ENCODE data around the gene BAG5.

Gene BAG5

GRCh38 chr14:103563844-103564505, 1.5 kb upstream of the BAG5 start:
- peak; percentile 16 for DNase-seq (ENCODE audit: low spot score)

- no peak for DNase-seq (ENCODE audit: low spot score)
Observed at GRCh38 chr14:103563226-103563620, 766 bp upstream of the BAG5 start.

- no peak for DNase-seq (ENCODE audit: low spot score)
Observed at GRCh38 chr14:103562179-103562428, 353 bp downstream of the BAG5 start.

GRCh38 chr14:103561381-103562178, 877 bp downstream of the BAG5 start:
- peak; percentile 34 for DNase-seq (ENCODE audit: low spot score)

- no peak for DNase-seq (ENCODE audit: low spot score)
Observed at GRCh38 chr14:103560691-103561090, 1.8 kb downstream of the BAG5 start.

GRCh38 chr14:103559766-103560165, 2.7 kb downstream of the BAG5 start:
- DNase-seq (ENCODE audit: low spot score): no peak

- DNase-seq (ENCODE audit: low spot score): no peak
Observed at GRCh38 chr14:103558071-103558882, 4.2 kb downstream of the BAG5 start.

- no peak for DNase-seq (ENCODE audit: low spot score)
Observed at GRCh38 chr14:103556946-103557758, 5.3 kb downstream of the BAG5 start.

- DNase-seq (ENCODE audit: low spot score): no peak
Observed at GRCh38 chr14:103555559-103556337, 6.7 kb downstream of the BAG5 start.

GRCh38 chr14:103552846-103553210, 9.6 kb downstream of the BAG5 start:
- DNase-seq (ENCODE audit: low spot score): no peak

- DNase-seq (ENCODE audit: low spot score): no peak
Observed at GRCh38 chr14:103552011-103552845, 10.2 kb downstream of the BAG5 start.

- no peak for DNase-seq (ENCODE audit: low spot score)
Observed at GRCh38 chr14:103551338-103551762, 11.1 kb downstream of the BAG5 start.

- no peak for DNase-seq (ENCODE audit: low spot score)
Observed at GRCh38 chr14:103550451-103551337, 11.8 kb downstream of the BAG5 start.

- DNase-seq (ENCODE audit: low spot score): no peak
Observed at GRCh38 chr14:103549361-103550311, 12.8 kb downstream of the BAG5 start.

GRCh38 chr14:103548463-103549351, 13.8 kb downstream of the BAG5 start:
- no peak for DNase-seq (ENCODE audit: low spot score)

GRCh38 chr14:103547941-103548462, 14.5 kb downstream of the BAG5 start:
- no peak for DNase-seq (ENCODE audit: low spot score)

- DNase-seq (ENCODE audit: low spot score): no peak
Observed at GRCh38 chr14:103547455-103547940, 15.0 kb downstream of the BAG5 start.
